ENCODE results near the gene MAP3K5. TPM values are rescaled to one million over a fixed set of nuclear protein-coding genes. Genes with fewer than 3 reads are reported as not detected.

The MAP3K5 gene
- polyA plus RNA-seq, 3 donors = 9.6 to 12.0 (median 11.1) TPM

- H3K4me3 ChIP-seq (replicated peaks in 1 of 3; ENCODE audit: low read depth in 2 of 3, low read length in 3 of 3) = peak overlapping the region in 1 of 3 experiments; percentile 39
- peaks cover 96% of the 10 kb centered on the region for H3K79me2 ChIP-seq (ENCODE audit: insufficient read depth, low read length)
- no peaks in the 10 kb centered on the region for H3K27me3 Mint-ChIP-seq (ENCODE audit: low read depth in 3 of 3)
- no peaks in the 10 kb centered on the region for H3K9me3 ChIP-seq (replicated peaks in 1 of 2; ENCODE audit: control insufficient read depth in 1 of 2, insufficient read depth in 1 of 2, low read length in 2 of 2)
- no peaks in the 10 kb centered on the region for H3K27me3 ChIP-seq (ENCODE audit: control insufficient read depth in 2 of 2, insufficient read depth in 2 of 2, low read length in 2 of 2)
- TF ChIP-seq, protein P1, sequence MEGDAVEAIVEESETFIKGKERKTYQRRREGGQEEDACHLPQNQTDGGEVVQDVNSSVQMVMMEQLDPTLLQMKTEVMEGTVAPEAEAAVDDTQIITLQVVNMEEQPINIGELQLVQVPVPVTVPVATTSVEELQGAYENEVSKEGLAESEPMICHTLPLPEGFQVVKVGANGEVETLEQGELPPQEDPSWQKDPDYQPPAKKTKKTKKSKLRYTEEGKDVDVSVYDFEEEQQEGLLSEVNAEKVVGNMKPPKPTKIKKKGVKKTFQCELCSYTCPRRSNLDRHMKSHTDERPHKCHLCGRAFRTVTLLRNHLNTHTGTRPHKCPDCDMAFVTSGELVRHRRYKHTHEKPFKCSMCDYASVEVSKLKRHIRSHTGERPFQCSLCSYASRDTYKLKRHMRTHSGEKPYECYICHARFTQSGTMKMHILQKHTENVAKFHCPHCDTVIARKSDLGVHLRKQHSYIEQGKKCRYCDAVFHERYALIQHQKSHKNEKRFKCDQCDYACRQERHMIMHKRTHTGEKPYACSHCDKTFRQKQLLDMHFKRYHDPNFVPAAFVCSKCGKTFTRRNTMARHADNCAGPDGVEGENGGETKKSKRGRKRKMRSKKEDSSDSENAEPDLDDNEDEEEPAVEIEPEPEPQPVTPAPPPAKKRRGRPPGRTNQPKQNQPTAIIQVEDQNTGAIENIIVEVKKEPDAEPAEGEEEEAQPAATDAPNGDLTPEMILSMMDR (IDR thresholded peaks at IDR 0.05) = no peak
- H3K36me3 ChIP-seq (replicated peaks in 1 of 2; ENCODE audit: control insufficient read depth in 1 of 2, insufficient read depth in 2 of 2, low read length in 2 of 2) = no peaks in the 10 kb centered on the region
- peak overlapping the region; percentile 80 to 94 (median 88) for H3K27ac Mint-ChIP-seq
- peak overlapping the region; percentile 28 for H3K4me2 ChIP-seq (replicated peaks; ENCODE audit: extremely low read depth, low read length, poor library complexity, severe bottlenecking)
- H3K9me3 Mint-ChIP-seq = peaks cover 0 to 5% (median 2%) of the 10 kb centered on the region in 7 donors
- H3K36me3 Mint-ChIP-seq = peaks cover 2 to 8% of the 10 kb centered on the region in 2 donors
- peak overlapping the region in 1 of 2 donors; percentile 73 for H3K4me3 Mint-ChIP-seq
- no peak overlapping the region for H2AFZ ChIP-seq (ENCODE audit: insufficient read depth, low read depth, low read length, poor library complexity, severe bottlenecking)
- no CpG with 5 or more reads among the region's 2 CpGs for WGBS (ENCODE audit: insufficient coverage)
- H4K20me1 ChIP-seq (ENCODE audit: insufficient read depth, low read length) = peaks cover 64% of the 10 kb centered on the region
- H3K27ac ChIP-seq (ENCODE audit: low read depth in 1 of 2, low read length in 2 of 2) = peak overlapping the region; percentile 69 to 79
- peak overlapping the region; percentile 5 for H3K9ac ChIP-seq (ENCODE audit: insufficient read depth, low read length, poor library complexity, severe bottlenecking)
- peaks cover 62 to 71% of the 10 kb centered on the region in 2 donors for H3K4me1 ChIP-seq (ENCODE audit: control insufficient read depth in 1 of 2, insufficient read depth in 2 of 2, low read length in 2 of 2)
- intact Hi-C loops (cut with micrococcal nuclease) = no loop called here
- DNase-seq = peak; percentile 37 to 68 (median 44)
- H3K4me1 Mint-ChIP-seq = peaks cover 73% of the 10 kb centered on the region
These were observed 35.1 kb downstream of the MAP3K5 start for GRCh38 chr6:136757150-136757549.

DNA sequence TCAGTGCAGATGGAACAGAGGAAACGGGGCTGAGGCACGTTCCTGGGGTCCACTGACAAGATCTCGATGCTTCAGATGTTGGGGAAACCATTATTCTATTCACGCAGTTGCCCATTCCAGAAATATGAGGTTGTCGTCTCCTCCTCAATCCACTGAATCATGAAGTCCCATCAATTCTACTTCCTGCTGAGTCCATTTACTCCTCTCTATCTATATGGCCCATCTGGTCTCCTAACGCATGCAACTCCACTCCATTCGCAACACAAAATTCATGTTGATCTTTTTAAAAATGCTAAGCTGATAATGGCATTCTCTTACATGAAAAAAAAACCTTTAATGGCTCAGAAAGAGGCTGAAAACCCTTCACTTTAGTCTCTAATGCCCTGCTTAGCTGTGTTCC lies 37.5 kb downstream of the MAP3K5 start:
- Mint-ChIP-seq H3K4me3 (no peak overlapping the region), H3K4me1 (peaks cover 76% of the 10 kb centered on the region), H3K36me3 (peaks cover 2 to 8% of the 10 kb centered on the region in 2 donors), H3K27ac (peak overlapping the region in 4 of 7 donors; percentile 39 to 91 (median 60)), H3K27me3 (ENCODE audit: low read depth in 3 of 3) (peaks cover 0 to 2% (median 0%) of the 10 kb centered on the region in 3 donors), H3K9me3 (peaks cover 0 to 5% (median 0%) of the 10 kb centered on the region in 7 donors)
- H3K4me2 ChIP-seq (replicated peaks; ENCODE audit: extremely low read depth, low read length, poor library complexity, severe bottlenecking) = no peak overlapping the region
- TF ChIP-seq, protein P1 (IDR thresholded peaks at IDR 0.05) = no peak
- DNase-seq = no peak
- WGBS (ENCODE audit: insufficient coverage) = 97% methylated on average over 7 of the region's 7 CpGs
- H3K9ac ChIP-seq (ENCODE audit: insufficient read depth, low read length, poor library complexity, severe bottlenecking) = no peak overlapping the region
- peaks cover 73% of the 10 kb centered on the region for H4K20me1 ChIP-seq (ENCODE audit: insufficient read depth, low read length)
- H3K9me3 ChIP-seq (replicated peaks in 1 of 2; ENCODE audit: control insufficient read depth in 1 of 2, insufficient read depth in 1 of 2, low read length in 2 of 2) = no peaks in the 10 kb centered on the region
- peaks cover 92% of the 10 kb centered on the region for H3K79me2 ChIP-seq (ENCODE audit: insufficient read depth, low read length)
- intact Hi-C loops (cut with micrococcal nuclease) = loop anchor here (5.0 kb wide), 1 partner anchor 37 kb away; the partner anchor contains the start of gene MAP3K5 (in 2 of the 2)
- no peak overlapping the region for H2AFZ ChIP-seq (ENCODE audit: insufficient read depth, low read depth, low read length, poor library complexity, severe bottlenecking)
- no peaks in the 10 kb centered on the region for H3K36me3 ChIP-seq (replicated peaks in 1 of 2; ENCODE audit: control insufficient read depth in 1 of 2, insufficient read depth in 2 of 2, low read length in 2 of 2)
- peak overlapping the region in 1 of 2 donors; percentile 23 for H3K27ac ChIP-seq (ENCODE audit: low read depth in 1 of 2, low read length in 2 of 2)
- H3K4me1 ChIP-seq (ENCODE audit: control insufficient read depth in 1 of 2, insufficient read depth in 2 of 2, low read length in 2 of 2) = peaks cover 66 to 71% of the 10 kb centered on the region in 2 donors
- H3K4me3 ChIP-seq (replicated peaks in 1 of 3; ENCODE audit: low read depth in 2 of 3, low read length in 3 of 3) = no peak overlapping the region
- H3K27me3 ChIP-seq (ENCODE audit: control insufficient read depth in 2 of 2, insufficient read depth in 2 of 2, low read length in 2 of 2) = no peaks in the 10 kb centered on the region

Measured in CD14-positive monocyte (primary cell).